ENCODE data around the gene PROCR.
"Not testable (repeated sequence)": the region's sequence is repeated elsewhere in the genome, so short reads cannot be mapped to it uniquely, and the experiment has no call there.

Gene PROCR

GRCh38 chr20:35165221-35166185, 6.4 kb upstream of the PROCR start:
- no peak for ATAC-seq

DNA sequence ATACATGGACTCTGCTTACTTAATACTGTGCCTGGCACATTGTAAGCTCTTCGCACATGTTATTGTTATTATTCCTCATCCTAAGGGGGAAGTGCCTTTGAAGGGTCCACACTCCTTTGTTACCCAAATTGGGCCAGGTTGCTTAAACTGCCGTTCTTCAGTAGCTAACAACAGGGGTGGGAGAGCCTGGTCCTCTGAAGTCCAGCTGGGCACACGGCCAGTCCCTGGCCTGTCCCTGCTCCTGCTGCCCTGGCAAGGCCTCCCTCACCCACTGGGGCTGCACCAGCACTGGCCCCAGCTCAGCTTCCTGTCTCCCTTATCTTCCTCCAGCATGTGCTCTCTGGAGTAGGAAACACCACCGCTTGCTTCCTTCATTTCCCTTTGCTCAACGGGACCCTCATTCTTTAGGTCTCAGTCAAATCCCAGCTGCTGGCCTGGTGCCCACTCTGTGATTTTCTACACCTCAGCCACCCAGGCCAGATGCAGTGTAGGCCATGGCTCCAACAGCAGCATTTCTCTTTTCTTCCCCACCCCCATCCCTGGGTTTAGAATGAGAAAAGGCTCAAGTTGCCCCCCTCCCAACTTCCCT, 5.5 kb upstream of the PROCR start:
- DNase-seq (no peak), ATAC-seq (no peak)

More at GRCh38 chr20:35165221-35166185, 6.4 kb upstream of the PROCR start:
- no peak for DNase-seq

GRCh38 chr20:35167787-35168186, 4.1 kb upstream of the PROCR start:
- ATAC-seq (no peak), DNase-seq (no peak)

DNA sequence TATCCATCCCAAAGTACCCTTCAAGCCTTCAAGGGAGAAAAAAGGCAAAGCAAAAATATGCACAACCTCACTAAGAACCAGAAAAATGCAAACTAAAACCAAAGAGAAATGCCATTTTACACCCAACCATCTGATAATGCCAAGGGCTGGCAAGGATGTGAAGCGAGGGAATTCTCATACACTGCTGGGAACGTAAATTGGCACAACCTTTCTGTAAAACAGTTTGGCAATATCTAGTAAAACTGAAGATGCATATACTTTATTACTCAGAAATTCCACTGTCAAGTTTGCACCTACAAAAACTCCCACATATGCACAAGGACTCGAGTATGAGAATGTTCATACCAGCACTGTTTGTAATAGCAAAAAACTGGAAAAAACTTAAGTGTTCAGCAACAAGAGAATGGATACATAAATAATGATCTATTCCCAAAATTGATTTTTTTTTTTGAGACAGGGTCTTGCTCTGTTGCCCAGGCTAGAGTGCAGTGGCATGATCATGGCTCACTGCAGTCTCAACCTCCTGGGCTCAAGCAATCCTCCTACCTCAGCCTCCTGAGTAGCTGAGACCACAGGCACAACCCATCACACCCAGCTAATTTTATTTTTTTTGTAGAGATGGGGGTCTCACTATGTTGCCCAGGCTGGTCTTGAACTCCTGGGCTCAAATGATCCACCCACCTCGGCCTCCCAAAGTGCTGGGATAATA, 3.0 kb upstream of the PROCR start:
- ATAC-seq, DNase-seq: not testable (repeated sequence)

- ATAC-seq (no peak), DNase-seq (no peak)
These were observed 477 bp upstream of the PROCR start for GRCh38 chr20:35171438-35171752.

DNA sequence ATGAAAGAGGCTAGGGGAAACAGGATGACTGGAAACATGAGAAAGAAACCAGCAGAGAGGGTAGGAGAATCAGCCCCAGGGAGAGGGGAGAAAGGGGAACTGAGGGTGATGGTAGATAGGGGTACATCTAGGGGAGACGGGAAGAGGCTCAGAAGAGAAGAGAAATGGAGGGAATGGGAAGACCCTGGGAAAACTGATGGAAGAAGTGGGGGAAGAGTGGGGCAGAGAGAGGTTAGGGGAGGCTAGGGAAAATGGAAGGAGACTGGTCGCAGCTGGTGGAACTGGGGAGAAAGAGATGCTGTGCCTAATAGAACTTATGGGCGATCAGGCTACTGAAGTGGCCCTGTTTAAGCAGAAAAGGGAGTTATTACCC, 548 bp downstream of the PROCR start:
- no peak for ATAC-seq
- no peak for DNase-seq

- DNase-seq: no peak
These were observed 1.8 kb downstream of the PROCR start for GRCh38 chr20:35173576-35174192.

DNA sequence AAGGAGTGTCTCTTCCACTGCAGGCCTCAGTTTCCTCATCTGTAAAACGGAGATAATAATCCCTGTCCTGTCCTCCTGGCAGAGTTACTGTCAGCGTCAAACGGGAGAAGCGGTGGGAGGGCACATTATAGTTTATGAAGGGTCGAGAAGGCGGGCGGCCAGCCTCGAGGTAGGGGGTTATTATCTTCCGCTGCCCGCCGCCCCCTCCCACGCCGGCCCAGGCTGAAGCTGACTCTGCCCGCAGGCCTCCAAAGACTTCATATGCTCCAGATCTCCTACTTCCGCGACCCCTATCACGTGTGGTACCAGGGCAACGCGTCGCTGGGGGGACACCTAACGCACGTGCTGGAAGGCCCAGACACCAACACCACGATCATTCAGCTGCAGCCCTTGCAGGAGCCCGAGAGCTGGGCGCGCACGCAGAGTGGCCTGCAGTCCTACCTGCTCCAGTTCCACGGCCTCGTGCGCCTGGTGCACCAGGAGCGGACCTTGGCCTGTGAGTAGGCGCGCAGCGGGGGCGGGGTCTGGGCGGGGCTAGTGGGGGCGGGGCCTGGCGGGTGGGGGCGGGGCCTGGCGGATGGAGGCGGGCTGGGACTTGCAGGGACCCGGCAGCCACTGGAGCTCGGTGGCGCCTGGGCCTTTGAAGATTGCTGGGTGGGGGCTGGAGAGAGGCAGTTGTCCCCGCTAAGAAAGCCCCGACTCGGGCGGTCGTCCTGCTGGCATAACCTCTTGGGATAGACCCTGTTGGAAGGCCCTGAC, 2.8 kb downstream of the PROCR start:
- DNase-seq (no peak), ATAC-seq (no peak)

More at GRCh38 chr20:35173576-35174192, 1.8 kb downstream of the PROCR start:
- no peak for ATAC-seq

- DNase-seq (no peak), ATAC-seq (no peak)
These were observed 4.3 kb downstream of the PROCR start for GRCh38 chr20:35176132-35176531.

DNA sequence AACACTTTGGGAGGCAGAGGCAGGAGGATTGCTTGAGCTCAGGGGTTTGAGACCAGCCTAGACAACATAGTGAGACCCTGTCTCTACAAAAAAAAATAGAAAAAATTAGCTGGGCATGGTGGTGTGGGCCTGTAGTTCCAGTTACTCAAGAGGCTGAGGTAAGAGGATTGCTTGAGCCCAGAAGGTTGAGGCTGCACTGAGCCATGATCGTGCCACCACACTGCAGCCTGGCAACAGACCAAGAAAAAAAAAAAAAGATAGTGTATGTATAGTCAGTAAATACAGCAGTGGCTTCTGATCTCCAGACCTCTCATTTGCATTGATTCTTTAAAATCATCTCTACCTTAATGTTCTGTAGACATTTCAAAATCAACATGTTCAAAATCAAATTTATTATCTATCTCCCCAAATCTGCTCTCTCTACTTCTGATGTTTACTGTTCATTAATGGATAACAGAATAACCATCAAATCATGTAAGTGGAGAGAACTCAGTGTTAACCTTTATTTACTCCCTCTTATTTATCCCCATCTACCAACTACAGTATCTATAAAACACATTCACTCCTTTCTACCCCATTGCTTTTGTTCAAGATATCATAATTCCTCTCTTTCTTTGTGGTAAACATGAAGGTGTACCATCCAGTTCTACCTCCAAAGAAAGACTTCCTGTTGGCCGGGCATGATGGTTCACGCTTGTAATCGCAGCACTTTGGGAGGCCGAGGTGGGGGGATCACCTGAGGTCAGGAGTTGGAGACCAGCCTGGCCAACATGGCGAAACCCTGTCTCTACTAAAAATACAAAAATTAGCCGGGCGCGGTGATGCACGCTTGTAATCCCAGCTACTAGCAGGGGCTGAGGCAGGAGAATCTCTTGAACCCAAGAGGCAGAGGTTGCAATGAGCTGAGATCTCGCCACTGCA, 7.7 kb downstream of the PROCR start:
- ATAC-seq (no peak), DNase-seq (no peak)

GRCh38 chr20:35180266-35180665, 8.4 kb downstream of the PROCR start:
- ATAC-seq: no peak
- no peak for DNase-seq

DNA sequence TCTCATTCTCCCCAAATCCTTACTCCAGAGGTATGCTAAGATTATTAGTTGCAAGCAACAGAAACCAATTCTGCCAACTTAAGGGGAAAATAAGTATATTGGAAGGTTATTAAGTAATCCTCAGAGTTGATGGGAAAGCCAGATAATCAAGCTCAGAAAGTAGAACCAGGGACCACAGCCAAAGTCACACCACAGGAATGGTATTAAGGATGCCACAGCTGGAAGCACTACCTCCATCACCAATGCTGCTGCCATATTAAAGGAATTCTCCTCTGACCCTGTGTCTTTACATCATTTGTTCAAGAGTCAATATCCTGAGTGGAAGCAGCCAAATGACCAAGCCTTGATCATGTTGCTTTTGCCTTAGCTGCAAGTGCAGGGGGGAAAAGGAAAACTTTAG, 9.9 kb downstream of the PROCR start:
- DNase-seq: no peak
- ATAC-seq: no peak

GRCh38 chr20:35186691-35187289, 14.9 kb downstream of the PROCR start:
- DNase-seq, ATAC-seq: not testable (repeated sequence)

DNA sequence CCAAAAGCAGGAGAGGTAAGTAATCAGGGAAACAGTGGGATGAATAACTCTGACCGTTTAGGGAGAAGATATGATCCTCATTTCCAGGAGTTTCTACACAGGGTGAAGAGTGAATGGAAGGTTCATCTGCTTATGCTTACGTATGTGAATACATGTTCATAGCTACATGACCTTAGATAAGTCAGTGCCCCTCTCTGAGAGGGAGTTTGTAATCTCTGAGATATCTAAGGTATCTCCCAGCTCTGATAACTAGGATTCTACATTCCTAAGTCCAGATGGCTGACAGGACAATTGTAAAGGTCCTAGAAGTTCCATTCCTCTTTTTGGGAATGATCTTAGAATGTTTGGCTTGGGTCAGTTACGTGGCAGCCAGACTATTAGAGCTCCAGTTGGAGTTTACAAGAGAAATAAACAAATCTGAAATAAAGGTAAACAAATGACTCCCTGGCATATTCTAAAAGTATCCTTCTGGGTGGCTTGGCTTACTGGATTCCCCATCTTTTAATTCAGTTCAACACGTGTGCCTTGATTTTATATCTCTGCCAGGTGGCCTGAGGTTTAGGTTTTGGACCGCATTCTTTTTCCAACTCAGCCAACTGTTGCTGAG, 15.8 kb downstream of the PROCR start:
- DNase-seq (no peak), ATAC-seq (no peak)

- ATAC-seq, DNase-seq: not testable (repeated sequence)
These were observed 17.4 kb downstream of the PROCR start for GRCh38 chr20:35189223-35189622.

GRCh38 chr20:35190556-35190955, 18.7 kb downstream of the PROCR start:
- DNase-seq (no peak), ATAC-seq (no peak)

- DNase-seq (no peak), ATAC-seq (no peak)
These were observed 19.7 kb downstream of the PROCR start for GRCh38 chr20:35191419-35192117.

GRCh38 chr20:35192118-35192872, 20.4 kb downstream of the PROCR start:
- DNase-seq (no peak), ATAC-seq (no peak)

Measured in stimulated activated naive CD8-positive, alpha-beta T cell treated with anti-CD3 and anti-CD28 coated beads, Interleukin-15, Interleukin-2, amounts not matched to agents 100 U/mL and 50 U/mL, for 24 hours (primary cell).